GM19395 (cell line): ENCODE results near the gene ACTN4.
A peak's percentile ranks its signal among the peaks of the same experiment; 100 is the strongest.

Experiments
- ATAC-seq: cut with Tn5 transposase; IDR thresholded peaks from one replicate; pipeline ENCODE4 v1.9.1; 2021; ENCODE audit warnings: mild to moderate bottlenecking, moderate library complexity; ENCODE audit not compliant: unreplicated experiment

Gene ACTN4

GRCh38 chr19:38635483-38636399 lies 11.7 kb upstream of the ACTN4 start:
- ATAC-seq, result no peak

- ATAC-seq, result no peak
These were observed 9.0 kb upstream of the ACTN4 start for GRCh38 chr19:38638461-38638860.

DNA sequence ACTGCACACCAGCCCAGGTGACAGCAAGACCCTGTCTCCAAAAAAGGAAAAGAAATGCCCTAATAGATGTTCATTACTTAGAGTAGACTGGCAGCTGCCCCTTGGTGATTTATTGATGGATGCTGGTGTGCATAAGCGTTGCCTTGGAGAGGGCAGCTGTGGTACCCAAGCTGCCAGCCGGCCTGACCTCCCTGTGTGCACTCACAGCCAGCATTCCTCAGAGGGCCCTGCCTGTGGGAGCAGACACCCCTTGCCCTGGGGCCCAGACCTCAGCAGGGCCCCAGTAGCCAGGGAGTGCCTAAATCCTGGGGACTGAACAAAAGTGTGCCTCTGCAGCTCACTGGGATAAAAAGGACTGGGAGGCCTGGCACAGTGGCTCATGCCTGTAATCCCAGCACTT lies 7.8 kb upstream of the ACTN4 start:
- ATAC-seq, result no peak

DNA sequence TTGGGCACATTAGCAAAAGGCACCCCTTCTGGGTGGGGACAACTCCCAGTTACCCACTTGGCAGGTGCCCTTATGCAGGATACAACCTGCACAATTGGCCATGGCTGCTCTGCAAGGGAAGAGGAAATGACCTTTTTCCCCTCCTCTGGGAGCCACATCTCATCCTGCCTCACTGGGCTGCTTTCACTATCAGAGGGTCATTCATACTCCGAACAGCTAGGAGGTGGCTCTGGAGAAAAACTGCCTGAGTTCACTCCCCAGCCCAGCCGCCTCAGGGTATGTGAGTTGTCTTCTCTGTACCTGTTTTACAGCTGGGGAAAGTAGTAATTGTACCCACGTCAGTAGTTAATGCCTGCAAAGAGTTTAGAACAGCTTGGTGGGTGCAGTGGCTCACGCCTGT lies 7.1 kb upstream of the ACTN4 start:
- ATAC-seq, result no peak

GRCh38 chr19:38642176-38642575 lies 5.3 kb upstream of the ACTN4 start:
- no peak for ATAC-seq

DNA sequence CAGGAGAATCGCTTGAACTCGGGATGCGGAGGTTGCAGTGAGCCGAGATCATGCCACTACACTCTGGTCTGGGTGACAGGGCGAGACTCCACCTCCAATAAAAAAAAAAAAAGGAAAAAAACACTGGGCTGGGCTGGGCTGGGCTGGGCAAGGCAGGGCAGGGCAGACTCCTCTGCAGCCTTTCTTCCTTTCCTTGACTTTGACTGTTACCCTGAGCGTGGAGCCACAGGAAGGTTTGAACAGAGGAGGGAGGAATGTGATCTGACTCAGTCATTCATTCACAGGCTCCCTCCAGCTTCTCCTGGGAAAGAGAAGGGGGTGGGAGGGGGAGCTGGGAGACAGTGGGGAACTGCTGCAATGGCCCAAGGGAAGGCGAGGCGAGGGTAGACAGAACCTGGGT lies 2.7 kb upstream of the ACTN4 start:
- ATAC-seq, result no peak

- no peak for ATAC-seq
These were observed 718 bp downstream of the ACTN4 start for GRCh38 chr19:38647966-38648768.

DNA sequence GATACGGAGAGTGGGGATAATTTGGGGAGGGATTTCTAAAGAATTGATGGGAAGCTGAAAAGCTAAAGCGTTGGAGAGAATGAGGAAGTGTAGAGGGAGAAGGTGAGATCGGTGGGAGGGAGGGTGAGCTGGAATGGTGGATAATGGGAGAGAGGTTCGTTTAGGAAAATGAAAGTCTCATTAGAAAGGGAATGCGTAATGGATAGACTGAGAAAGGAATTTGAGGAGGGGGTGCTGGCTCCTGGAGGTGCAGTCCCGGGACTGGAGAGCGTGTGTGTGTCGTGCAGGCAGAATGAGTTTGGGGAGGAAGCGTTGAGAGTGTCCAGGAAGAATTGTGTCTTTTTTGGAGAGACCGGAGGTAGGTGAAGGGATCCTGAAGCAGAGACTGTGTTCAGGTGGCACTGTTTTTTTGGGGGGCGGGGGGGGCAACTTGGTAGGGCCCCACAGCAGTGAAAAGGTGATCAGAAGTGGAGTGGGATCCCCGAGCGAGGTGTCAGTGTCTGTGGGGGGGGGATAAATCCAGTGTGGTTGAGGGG lies 1.4 kb downstream of the ACTN4 start:
- ATAC-seq, result no peak

- ATAC-seq, result no peak
These were observed 2.1 kb downstream of the ACTN4 start for GRCh38 chr19:38649305-38650171.

GRCh38 chr19:38650172-38650775 lies 2.8 kb downstream of the ACTN4 start:
- ATAC-seq, result no peak

GRCh38 chr19:38650911-38651584 lies 3.6 kb downstream of the ACTN4 start:
- ATAC-seq, result no peak

GRCh38 chr19:38653028-38653571 lies 5.7 kb downstream of the ACTN4 start:
- no peak for ATAC-seq

GRCh38 chr19:38654628-38655055 lies 7.2 kb downstream of the ACTN4 start:
- ATAC-seq, result no peak

GRCh38 chr19:38655148-38655824 lies 7.8 kb downstream of the ACTN4 start:
- peak; percentile 78 for ATAC-seq

- ATAC-seq, result no peak
These were observed 8.9 kb downstream of the ACTN4 start for GRCh38 chr19:38656171-38656981.

- ATAC-seq, result no peak
These were observed 10.3 kb downstream of the ACTN4 start for GRCh38 chr19:38657633-38658222.

DNA sequence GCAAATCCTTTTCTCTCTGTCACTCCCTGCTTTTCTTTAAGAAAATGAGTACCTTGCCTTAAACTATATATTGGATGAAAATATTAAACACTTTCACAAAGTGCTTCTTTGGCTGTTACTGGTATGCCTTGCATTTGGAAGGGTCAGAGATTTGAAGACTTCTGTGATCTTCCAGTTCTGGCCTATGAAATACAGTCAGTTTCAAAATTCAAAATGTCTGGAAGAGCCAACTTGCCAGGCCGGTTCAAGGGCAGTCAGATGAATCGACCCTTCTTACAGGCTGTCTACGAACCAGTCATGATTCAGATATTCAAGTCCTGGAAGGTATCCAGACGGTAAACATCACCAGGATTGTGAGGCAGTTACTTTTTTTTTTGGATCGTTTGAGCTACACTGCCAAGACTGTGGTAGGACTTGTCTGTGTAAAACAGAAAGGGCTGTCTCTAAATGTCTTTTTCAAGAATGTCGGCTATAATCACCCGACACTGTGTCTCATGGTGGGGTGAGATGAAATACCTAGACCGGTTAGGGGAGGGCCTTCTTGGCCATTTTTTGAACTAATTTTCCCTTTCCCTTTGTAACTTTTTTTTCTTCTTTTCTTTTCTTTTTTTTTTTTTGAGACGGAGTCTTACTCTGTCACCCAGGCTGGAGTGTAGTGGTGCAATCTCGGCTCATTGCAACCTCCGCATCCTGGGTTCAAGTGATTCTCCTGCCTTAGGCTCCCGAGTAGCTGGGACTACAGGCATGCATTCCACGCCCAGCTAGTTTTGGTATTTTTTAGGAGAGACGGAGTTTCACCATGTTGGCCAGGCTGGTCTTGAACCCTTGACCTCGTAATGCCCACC lies 11.2 kb downstream of the ACTN4 start:
- no peak for ATAC-seq
